ENCODE data around the gene NPR3. TPM values are rescaled to one million over a fixed set of nuclear protein-coding genes. Genes with fewer than 3 reads are reported as not detected.

The NPR3 gene
- total RNA-seq, 2 experiments from 2014 or later: 0.05 to 0.16 TPM

GRCh38 chr5:32711681-32712480 is 760 bp downstream of the NPR3 start:
- no peaks in the 10 kb centered on the region for H3K9me3 Mint-ChIP-seq
- H3K27ac Mint-ChIP-seq: no peak overlapping the region
- POLR2A ChIA-PET: no interaction called here
- intact Hi-C loops (cut with micrococcal nuclease): no loop called here
- H3K4me1 Mint-ChIP-seq (ENCODE audit: low read depth): peaks cover 35% of the 10 kb centered on the region
- TF ChIP-seq CTCF (IDR thresholded peaks at IDR 0.05): no peak
- H3K27me3 Mint-ChIP-seq: peaks cover 56% of the 10 kb centered on the region
- no peak for ATAC-seq
- CTCF ChIA-PET: no interaction called here
- H3K4me3 Mint-ChIP-seq: no peak overlapping the region
- DNase-seq: peak; percentile 12
- H3K36me3 Mint-ChIP-seq (ENCODE audit: low read depth): no peaks in the 10 kb centered on the region

- intact Hi-C loops (cut with micrococcal nuclease): no loop called here
- Mint-ChIP-seq H3K36me3 (ENCODE audit: low read depth) (no peaks in the 10 kb centered on the region), H3K4me3 (peak overlapping the region; percentile 22), H3K9me3 (no peaks in the 10 kb centered on the region), H3K27me3 (peaks cover 59% of the 10 kb centered on the region), H3K4me1 (ENCODE audit: low read depth) (peaks cover 35% of the 10 kb centered on the region), H3K27ac (no peak overlapping the region)
- ChIA-PET CTCF (no interaction called here), POLR2A (no interaction called here)
- TF ChIP-seq CTCF (IDR thresholded peaks at IDR 0.05): no peak
- ATAC-seq: peak; percentile 15
- peak; percentile 3 for DNase-seq
Measured at GRCh38 chr5:32712481-32713360, 1.6 kb downstream of the NPR3 start.

GRCh38 chr5:32713361-32713769 is 2.2 kb downstream of the NPR3 start:
- Mint-ChIP-seq H3K27me3 (peaks cover 61% of the 10 kb centered on the region), H3K36me3 (ENCODE audit: low read depth) (no peaks in the 10 kb centered on the region), H3K9me3 (peaks cover 2% of the 10 kb centered on the region), H3K4me1 (ENCODE audit: low read depth) (peaks cover 35% of the 10 kb centered on the region), H3K4me3 (no peak overlapping the region), H3K27ac (no peak overlapping the region)
- ATAC-seq (no peak), DNase-seq (no peak)
- CTCF ChIA-PET: no interaction called here
- TF ChIP-seq CTCF (IDR thresholded peaks at IDR 0.05): no peak
- intact Hi-C loops (cut with micrococcal nuclease): no loop called here
- POLR2A ChIA-PET: no interaction called here

GRCh38 chr5:32713770-32714381 is 2.8 kb downstream of the NPR3 start:
- CTCF ChIA-PET: no interaction called here
- TF ChIP-seq CTCF (IDR thresholded peaks at IDR 0.05): no peak
- H3K27me3 Mint-ChIP-seq: peaks cover 56% of the 10 kb centered on the region
- H3K36me3 Mint-ChIP-seq (ENCODE audit: low read depth): no peaks in the 10 kb centered on the region
- intact Hi-C loops (cut with micrococcal nuclease): no loop called here
- H3K4me3 Mint-ChIP-seq: no peak overlapping the region
- POLR2A ChIA-PET: no interaction called here
- ATAC-seq (no peak), DNase-seq (peak; percentile 2)
- H3K9me3 Mint-ChIP-seq: peaks cover 2% of the 10 kb centered on the region
- no peak overlapping the region for H3K27ac Mint-ChIP-seq
- peaks cover 34% of the 10 kb centered on the region for H3K4me1 Mint-ChIP-seq (ENCODE audit: low read depth)
